A673 (cell line): ENCODE results near the gene CEP72. TPM values are rescaled to one million over a fixed set of nuclear protein-coding genes. Genes with fewer than 3 reads are reported as not detected.

Experiments
- BruUV-seq: library from RNA; stranded (reverse); fragments of 400-500 nt; replicated peaks from 2 replicates; lab custom pipeline; 2021; lab: Mats Ljungman, UMichigan
- CTCF ChIA-PET: fragments of 300-600 bp; sonication (Branson Sonifier 250); formaldehyde crosslinking; loops from one replicate; lab custom pipeline; 2022; ENCODE audit warnings: antibody characterized with exemption; lab: Charles Lee
- POLR2A ChIA-PET: fragments of 300-600 bp; sonication (Branson Sonifier 250); formaldehyde crosslinking; loops from one replicate; lab custom pipeline; 2022; ENCODE audit warnings: antibody characterized with exemption; ENCODE audit not compliant: low non-redundant PET; lab: Charles Lee
- DNase-seq: peaks from one replicate; pipeline ENCODE4 v3.0.0-alpha.2; 2015; ENCODE audit warnings: low spot score
- H3K27ac ChIP-seq: fragments of 200-600 bp; sonication (generic); 2 replicates; pipeline ENCODE4 v1.5.1; 2016; ENCODE audit warnings: mixed run types, low read depth, mild to moderate bottlenecking, mixed read lengths, antibody characterized with exemption, low read length; ENCODE audit not compliant: poor library complexity, severe bottlenecking
- H3K27me3 ChIP-seq: fragments of 200-600 bp; sonication (generic); replicated peaks from 2 replicates; pipeline ENCODE4 v1.6.1; 2017; ENCODE audit warnings: mixed run types, low read depth, mild to moderate bottlenecking, mixed read lengths, antibody characterized with exemption, low read length; ENCODE audit not compliant: insufficient read depth, poor library complexity
- H3K36me3 ChIP-seq: fragments of 200-600 bp; sonication (generic); 2 replicates; pipeline ENCODE4 v1.6.1; 2016; ENCODE audit warnings: mixed run types, mild to moderate bottlenecking, mixed read lengths, antibody characterized with exemption, low read length; ENCODE audit not compliant: insufficient read depth, poor library complexity, severe bottlenecking
- H3K4me1 ChIP-seq: fragments of 200-600 bp; sonication (generic); 2 replicates; pipeline ENCODE4 v1.6.1; 2017; ENCODE audit warnings: mixed run types, mild to moderate bottlenecking, mixed read lengths, antibody characterized with exemption, low read length; ENCODE audit not compliant: insufficient read depth, poor library complexity, severe bottlenecking
- H3K4me3 ChIP-seq: fragments of 200-600 bp; sonication (generic); 2 replicates; pipeline ENCODE4 v1.5.1; 2016; ENCODE audit warnings: low read depth, mixed run types, mild to moderate bottlenecking, mixed read lengths, low read length; ENCODE audit not compliant: poor library complexity, severe bottlenecking
- H3K9me3 ChIP-seq: fragments of 200-600 bp; sonication (generic); 2 replicates; pipeline ENCODE4 v1.6.1; 2016; ENCODE audit warnings: mixed run types, low read depth, mild to moderate bottlenecking, mixed read lengths, antibody characterized with exemption, low read length; ENCODE audit not compliant: poor library complexity, severe bottlenecking
- CTCF ChIP-seq: fragments of 300-800, 200-600 bp; sonication (generic); conservative IDR thresholded peaks from 2 replicates; pipeline ENCODE4 v1.5.1; 2017; ENCODE audit warnings: low read depth, mild to moderate bottlenecking, antibody characterized with exemption, low read length, moderate library complexity, mixed read lengths
- EZH2 ChIP-seq: fragments of 200-600 bp; sonication (generic); IDR thresholded peaks from 2 replicates; pipeline ENCODE4 v1.6.1; 2017; ENCODE audit warnings: borderline replicate concordance, low read depth, mild to moderate bottlenecking, mixed read lengths, antibody characterized with exemption, low read length; ENCODE audit not compliant: poor library complexity, severe bottlenecking
- intact Hi-C: fragments of 100-400 bp; cut with micrococcal nuclease; formaldehyde crosslinking; loops from one replicate; pipeline ENCODE4 v1.10.0; 2022; ENCODE audit not compliant: unreplicated experiment
- total RNA-seq: library from RNA; stranded (reverse); gene quantifications from 2 replicates; pipeline ENCODE4 v1.2.3, GENCODE V29; 2021

The CEP72 gene
- total RNA-seq, 1 experiment from 2014 or later, result 37.2 TPM

- H3K27me3 ChIP-seq, result no peaks in the 10 kb centered on the region
- H3K4me1 ChIP-seq, result no peaks in the 10 kb centered on the region
- CTCF ChIA-PET, result no interaction called here
- H3K4me3 ChIP-seq, result no peak overlapping the region
- TF ChIP-seq EZH2 (no peak), CTCF (no peak)
- H3K36me3 ChIP-seq, result no peaks in the 10 kb centered on the region
- no peak overlapping the region for H3K27ac ChIP-seq
- no peaks in the 10 kb centered on the region for H3K9me3 ChIP-seq
- BruUV-seq, result no TSS peak
- intact Hi-C loops, result no loop called here
- DNase-seq, result no peak
- POLR2A ChIA-PET, result no interaction called here
Observed at GRCh38 chr5:607541-608428, 4.4 kb upstream of the CEP72 start.

GRCh38 chr5:608429-609370 is 3.4 kb upstream of the CEP72 start:
- no peak for DNase-seq
- no peak for TF ChIP-seq EZH2
- TF ChIP-seq CTCF, result no peak
- Histone ChIP-seq H3K27ac (no peak overlapping the region), H3K9me3 (peaks cover 4% of the 10 kb centered on the region), H3K4me1 (peaks cover 3% of the 10 kb centered on the region), H3K36me3 (no peaks in the 10 kb centered on the region), H3K4me3 (no peak overlapping the region), H3K27me3 (no peaks in the 10 kb centered on the region)
- CTCF ChIA-PET, result no interaction called here
- no TSS peak for BruUV-seq
- POLR2A ChIA-PET, result no interaction called here
- intact Hi-C loops, result no loop called here

GRCh38 chr5:609506-609905 is 2.6 kb upstream of the CEP72 start:
- BruUV-seq, result no TSS peak
- DNase-seq, result no peak
- ChIA-PET POLR2A (no interaction called here), CTCF (no interaction called here)
- peaks cover 4% of the 10 kb centered on the region for H3K9me3 ChIP-seq
- H3K27me3 ChIP-seq, result no peaks in the 10 kb centered on the region
- intact Hi-C loops, result no loop called here
- TF ChIP-seq CTCF (no peak), EZH2 (no peak)
- peaks cover 3% of the 10 kb centered on the region for H3K4me1 ChIP-seq
- H3K27ac ChIP-seq, result no peak overlapping the region
- no peak overlapping the region for H3K4me3 ChIP-seq
- peaks cover under 1% of the 10 kb centered on the region for H3K36me3 ChIP-seq
